HG03442 (cell line): ENCODE measurements around the gene NTRK2.
"Not testable (repeated sequence)": the region's sequence is repeated elsewhere in the genome, so short reads cannot be mapped to it uniquely, and the experiment has no call there.

Experiments used
- ATAC-seq: cut with Tn5 transposase; IDR thresholded peaks from one replicate; pipeline ENCODE4 v1.9.1; 2021; ENCODE audit warnings: mild to moderate bottlenecking, moderate library complexity; ENCODE audit not compliant: unreplicated experiment

The NTRK2 gene

DNA sequence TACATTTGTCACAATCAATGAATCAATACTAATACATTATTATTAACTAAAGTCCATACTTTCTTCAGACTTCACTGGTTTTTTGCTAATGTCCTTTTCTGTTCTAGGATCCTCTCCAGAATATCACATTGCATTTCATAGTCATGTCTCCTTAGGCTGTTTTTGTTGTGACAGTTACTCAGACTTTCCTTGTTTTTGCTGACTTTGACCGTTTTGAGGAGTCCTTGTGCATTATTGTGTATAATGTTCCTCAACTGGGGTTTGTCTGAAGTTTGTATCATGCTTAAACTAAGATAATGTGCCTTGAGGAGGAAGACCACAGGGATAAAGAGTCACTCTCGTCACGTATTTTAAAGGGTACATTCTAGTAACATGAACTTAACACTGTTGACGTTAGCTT, 376.9 kb downstream of the NTRK2 start:
- no peak for ATAC-seq

DNA sequence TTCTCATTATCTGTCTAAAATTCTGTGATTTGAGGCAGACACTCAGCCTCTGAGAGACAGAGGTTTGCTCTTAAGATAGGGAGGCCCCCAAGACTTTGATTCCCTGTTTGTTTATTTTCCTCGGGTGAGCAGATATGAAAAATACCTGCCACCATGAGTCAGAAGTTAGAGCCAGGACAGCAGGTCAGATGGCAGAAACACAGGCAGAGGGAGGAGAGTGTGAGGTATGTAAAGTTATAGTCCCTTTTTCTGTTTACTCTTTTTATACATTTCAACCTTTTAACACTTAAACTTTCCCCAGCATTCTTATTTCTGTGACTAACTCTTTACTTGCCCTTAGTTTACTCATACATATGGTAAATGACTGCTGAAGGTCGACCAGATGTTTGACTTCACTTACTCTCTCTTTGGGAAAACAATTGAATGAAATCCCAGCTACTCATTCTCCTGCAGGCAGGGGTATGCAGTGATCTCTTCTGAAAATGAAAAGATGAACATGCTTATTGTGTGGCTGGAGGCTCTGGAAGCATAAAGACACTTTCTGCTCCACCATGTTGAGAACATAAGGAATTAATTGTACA, 383.8 kb downstream of the NTRK2 start:
- no peak for ATAC-seq

DNA sequence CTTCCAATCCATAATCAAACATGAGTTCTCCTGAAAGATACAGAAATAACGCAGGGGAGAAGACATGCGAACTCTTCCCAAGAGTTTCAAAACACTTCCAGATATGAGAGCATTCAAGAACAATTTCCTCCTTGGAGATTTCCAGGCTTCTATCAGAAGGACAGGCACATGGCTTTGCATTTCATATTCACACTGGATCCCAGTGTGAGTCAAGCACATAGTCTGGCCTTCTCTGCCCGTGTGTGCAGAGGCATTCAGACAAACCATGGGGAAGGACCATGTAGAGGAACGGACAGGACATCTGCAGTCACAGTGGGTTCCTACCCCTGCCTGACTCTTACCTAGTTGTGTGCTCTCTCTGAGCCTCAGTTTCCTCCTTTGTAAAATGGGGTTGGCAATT, 384.5 kb downstream of the NTRK2 start:
- ATAC-seq, result no peak

DNA sequence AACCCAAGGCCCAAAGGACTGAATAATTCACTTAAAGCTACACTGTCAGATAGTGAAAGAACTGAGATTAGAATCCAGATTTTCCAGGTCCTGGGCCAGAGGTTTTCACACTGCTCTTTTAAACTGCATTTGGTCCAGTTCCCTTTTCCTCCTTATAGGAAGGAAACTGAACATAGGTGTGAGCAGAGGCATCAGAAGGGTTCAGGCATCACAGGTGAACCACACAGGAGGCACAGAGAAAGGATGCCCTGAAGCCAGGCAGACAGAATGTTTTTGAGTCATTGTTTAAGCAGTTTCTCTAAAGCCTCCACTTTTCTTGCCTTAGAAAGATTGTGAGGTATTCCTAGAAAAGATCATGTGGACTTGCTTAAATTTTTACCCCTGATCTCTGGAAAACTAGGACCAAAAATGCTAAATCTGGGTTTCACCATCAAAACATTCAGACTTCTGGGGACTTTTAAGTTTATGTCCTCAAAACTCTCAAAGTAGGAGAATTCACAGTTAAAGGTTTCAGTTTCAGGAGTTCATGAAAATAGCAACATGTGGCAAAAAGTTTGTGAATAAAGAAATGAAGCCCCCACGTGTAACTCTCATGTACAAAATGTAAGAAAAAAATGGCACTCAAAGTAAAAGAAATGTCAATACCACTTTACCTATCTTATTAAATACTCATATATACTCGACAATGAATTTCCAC, 386.1 kb downstream of the NTRK2 start:
- peak; percentile 55 for ATAC-seq

DNA sequence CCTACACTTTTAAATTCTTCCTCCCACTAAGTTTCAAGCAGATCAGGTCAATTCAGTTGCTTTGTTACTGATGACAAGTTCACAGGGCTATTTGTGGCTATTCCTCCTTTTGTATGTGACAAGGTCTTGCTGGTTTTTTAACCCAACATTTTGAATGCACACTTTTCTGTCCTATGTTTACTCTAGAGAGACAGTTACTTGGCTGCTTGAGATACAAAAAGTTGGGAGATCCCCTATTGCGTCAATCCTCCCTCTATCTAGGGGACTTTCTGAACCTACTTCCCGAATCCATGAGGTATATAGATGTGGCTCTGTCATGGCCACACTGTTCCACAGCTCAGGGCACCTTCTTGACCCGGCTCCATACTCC, 386.7 kb downstream of the NTRK2 start:
- ATAC-seq, result peak; percentile 59

DNA sequence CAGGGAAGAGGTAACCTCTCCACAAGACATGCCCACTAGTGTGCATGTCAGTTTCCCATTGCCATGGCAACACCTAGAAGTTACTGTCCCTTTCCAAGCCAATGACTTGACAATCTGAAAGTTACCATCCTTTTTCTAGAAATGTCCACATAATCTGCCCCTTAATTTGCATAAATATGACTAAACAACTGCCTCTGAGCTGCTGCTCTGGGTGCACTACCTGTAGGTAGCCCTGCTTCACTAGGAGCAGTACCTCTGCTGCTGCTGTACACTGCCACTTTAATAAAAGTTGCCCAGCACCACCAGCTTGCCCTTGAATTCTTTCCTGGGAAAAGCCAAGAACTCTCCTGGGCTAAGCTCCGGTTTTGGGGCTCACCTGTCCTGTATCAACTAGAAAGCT, 392.4 kb downstream of the NTRK2 start:
- no peak for ATAC-seq

DNA sequence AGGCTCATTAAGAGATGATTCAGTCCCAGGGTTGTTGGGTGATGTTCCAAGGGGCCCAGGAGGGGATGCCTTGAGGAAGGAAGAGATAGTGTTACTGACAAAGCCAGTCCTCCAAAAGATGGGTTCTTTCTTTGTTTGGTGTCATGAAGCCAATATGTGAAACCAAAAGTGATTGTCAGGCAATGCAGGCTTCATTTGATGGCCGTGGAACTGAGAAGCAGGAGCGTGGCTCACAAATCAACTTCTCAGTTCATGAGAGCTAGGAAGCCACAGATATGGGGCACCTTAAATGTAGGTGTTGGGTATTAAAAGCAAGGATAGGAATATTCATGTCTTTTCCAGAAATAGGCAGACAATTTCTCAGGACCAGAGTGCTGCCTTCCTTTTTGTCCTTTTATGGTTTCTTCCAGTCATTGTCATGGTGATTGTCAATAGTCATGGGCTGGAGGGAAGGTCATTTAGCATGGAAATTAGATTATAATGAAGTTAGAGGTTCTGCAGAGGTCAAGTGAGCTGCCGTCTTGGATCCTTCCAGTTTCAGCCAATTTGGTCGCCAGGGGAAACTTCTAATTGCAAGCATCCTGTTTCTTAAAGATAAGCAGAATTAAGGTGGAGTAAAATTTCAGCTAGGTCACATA, 393.0 kb downstream of the NTRK2 start:
- no peak for ATAC-seq

DNA sequence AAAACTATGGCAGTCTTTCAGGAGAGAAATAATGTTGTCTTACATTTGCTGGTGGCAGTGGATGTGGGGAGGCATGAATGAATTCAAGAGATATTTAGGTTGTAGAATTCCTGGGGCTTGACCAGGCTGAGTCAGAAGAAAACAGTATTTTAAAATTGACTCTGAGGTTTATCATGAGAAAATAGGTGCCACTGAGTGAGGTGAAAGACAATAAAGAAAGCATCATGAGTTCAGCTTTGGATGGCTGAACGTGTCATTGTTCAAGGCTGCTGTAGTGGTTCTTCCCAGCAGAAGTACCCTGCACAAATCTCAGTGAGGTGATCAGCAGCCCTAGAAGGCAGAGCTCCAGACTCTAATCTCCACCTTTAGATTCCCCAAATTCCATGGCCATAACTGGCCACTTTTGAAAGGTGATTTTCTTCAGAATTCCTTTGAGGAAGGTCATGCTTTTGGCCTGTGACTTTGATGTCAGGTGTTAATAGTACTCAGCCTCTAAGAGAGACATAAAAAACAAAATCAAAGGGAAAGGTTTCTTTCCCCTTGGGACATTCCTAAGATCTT, 395.4 kb downstream of the NTRK2 start:
- ATAC-seq, result no peak

DNA sequence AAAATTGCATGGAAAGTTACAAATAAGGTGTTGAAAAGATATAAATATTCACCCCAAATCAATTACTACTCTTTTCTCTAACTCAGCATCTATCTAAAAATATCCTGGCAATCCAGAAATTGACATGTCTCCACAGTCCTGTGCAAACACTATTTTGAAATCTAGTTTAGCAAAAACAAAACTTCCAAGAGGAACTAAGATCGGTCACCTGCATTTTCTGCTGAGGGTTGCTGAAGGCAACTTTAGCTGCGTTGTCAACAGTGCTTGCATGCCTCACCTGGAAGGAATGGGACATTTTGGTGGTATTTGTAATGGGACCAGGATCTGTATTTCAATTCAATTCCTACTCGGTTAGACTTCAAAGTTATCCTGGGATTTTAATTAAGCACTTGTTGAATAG, 398.3 kb downstream of the NTRK2 start:
- ATAC-seq, result peak; percentile 87

DNA sequence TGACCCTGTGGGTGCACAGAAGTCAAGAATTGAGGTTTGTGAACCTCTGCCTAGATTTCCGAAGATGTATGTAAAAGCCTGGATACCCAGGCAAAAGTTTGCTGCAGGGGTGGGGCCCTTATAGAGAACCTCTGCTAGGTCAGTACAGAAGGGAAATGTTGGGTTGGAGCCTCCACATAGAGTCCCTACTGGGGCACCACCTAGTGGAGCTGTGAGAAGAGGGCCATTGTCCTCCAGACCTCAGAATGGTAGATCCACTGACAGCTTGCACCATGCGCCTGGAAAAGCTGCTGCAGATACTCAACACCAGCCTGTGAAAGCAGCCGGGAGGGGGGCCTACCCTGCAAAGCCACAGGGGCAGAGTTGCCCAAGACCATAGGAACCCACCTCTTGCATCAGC, 399.9 kb downstream of the NTRK2 start:
- ATAC-seq, result not testable (repeated sequence)
